22Rv1 (cell line): Measurements from ENCODE around the gene NFXL1.

ENCODE experiments used
- ZFX ChIP-seq: fragments of 450-650 bp; IDR thresholded peaks from 2 replicates; pipeline ENCODE4 v1.6.1; 2017; ENCODE audit warnings: antibody characterized with exemption, borderline replicate concordance
- TF ChIP-seq, protein P1 (sequence below): fragments of 450-650 bp; IDR thresholded peaks from 2 replicates; pipeline ENCODE4 v1.5.1; 2017; ENCODE audit warnings: mild to moderate bottlenecking

- TF ChIP-seq, protein P1, sequence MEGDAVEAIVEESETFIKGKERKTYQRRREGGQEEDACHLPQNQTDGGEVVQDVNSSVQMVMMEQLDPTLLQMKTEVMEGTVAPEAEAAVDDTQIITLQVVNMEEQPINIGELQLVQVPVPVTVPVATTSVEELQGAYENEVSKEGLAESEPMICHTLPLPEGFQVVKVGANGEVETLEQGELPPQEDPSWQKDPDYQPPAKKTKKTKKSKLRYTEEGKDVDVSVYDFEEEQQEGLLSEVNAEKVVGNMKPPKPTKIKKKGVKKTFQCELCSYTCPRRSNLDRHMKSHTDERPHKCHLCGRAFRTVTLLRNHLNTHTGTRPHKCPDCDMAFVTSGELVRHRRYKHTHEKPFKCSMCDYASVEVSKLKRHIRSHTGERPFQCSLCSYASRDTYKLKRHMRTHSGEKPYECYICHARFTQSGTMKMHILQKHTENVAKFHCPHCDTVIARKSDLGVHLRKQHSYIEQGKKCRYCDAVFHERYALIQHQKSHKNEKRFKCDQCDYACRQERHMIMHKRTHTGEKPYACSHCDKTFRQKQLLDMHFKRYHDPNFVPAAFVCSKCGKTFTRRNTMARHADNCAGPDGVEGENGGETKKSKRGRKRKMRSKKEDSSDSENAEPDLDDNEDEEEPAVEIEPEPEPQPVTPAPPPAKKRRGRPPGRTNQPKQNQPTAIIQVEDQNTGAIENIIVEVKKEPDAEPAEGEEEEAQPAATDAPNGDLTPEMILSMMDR: no peak
- TF ChIP-seq ZFX: no peak
These were observed 83.9 kb downstream of the NFXL1 start for GRCh38 chr4:47830265-47831025.
